ENCODE data around the gene NRXN3.

NRXN3 gene

GRCh38 chr14:78664841-78665240 lies 494.7 kb downstream of the NRXN3 start:
- no peaks in the 10 kb centered on the region for H3K27me3 ChIP-seq (ENCODE audit: control insufficient read depth in 1 of 2, insufficient read depth in 2 of 2, low read length in 2 of 2)
- H3K9ac ChIP-seq (ENCODE audit: low read length), result no peak overlapping the region
- no peaks in the 10 kb centered on the region for H3K4me1 ChIP-seq (ENCODE audit: insufficient read depth, low read length)
- H3K9me3 ChIP-seq (ENCODE audit: low read length), result no peaks in the 10 kb centered on the region
- no peaks in the 10 kb centered on the region for H3K36me3 ChIP-seq (ENCODE audit: insufficient read depth, low read length)
- no peak overlapping the region for H3K4me3 ChIP-seq (ENCODE audit: low read depth in 1 of 2, low read length in 2 of 2)
- H3K27ac ChIP-seq (ENCODE audit: low read depth, low read length), result no peak overlapping the region

GRCh38 chr14:78666336-78667056 lies 496.3 kb downstream of the NRXN3 start:
- Histone ChIP-seq H3K27ac (ENCODE audit: low read depth, low read length) (no peak overlapping the region), H3K9ac (ENCODE audit: low read length) (no peak overlapping the region), H3K9me3 (ENCODE audit: low read length) (no peaks in the 10 kb centered on the region), H3K4me3 (ENCODE audit: low read depth in 1 of 2, low read length in 2 of 2) (no peak overlapping the region), H3K36me3 (ENCODE audit: insufficient read depth, low read length) (no peaks in the 10 kb centered on the region), H3K27me3 (ENCODE audit: control insufficient read depth in 1 of 2, insufficient read depth in 2 of 2, low read length in 2 of 2) (no peaks in the 10 kb centered on the region), H3K4me1 (ENCODE audit: insufficient read depth, low read length) (no peaks in the 10 kb centered on the region)

GRCh38 chr14:78667141-78667540 lies 497.0 kb downstream of the NRXN3 start:
- Histone ChIP-seq H3K4me3 (ENCODE audit: low read depth in 1 of 2, low read length in 2 of 2) (no peak overlapping the region), H3K36me3 (ENCODE audit: insufficient read depth, low read length) (no peaks in the 10 kb centered on the region), H3K9me3 (ENCODE audit: low read length) (no peaks in the 10 kb centered on the region), H3K4me1 (ENCODE audit: insufficient read depth, low read length) (no peaks in the 10 kb centered on the region), H3K9ac (ENCODE audit: low read length) (no peak overlapping the region), H3K27ac (ENCODE audit: low read depth, low read length) (no peak overlapping the region), H3K27me3 (ENCODE audit: control insufficient read depth in 1 of 2, insufficient read depth in 2 of 2, low read length in 2 of 2) (no peaks in the 10 kb centered on the region)

GRCh38 chr14:78673845-78674244 lies 503.7 kb downstream of the NRXN3 start:
- Histone ChIP-seq H3K27me3 (ENCODE audit: control insufficient read depth in 1 of 2, insufficient read depth in 2 of 2, low read length in 2 of 2) (no peaks in the 10 kb centered on the region), H3K4me1 (ENCODE audit: insufficient read depth, low read length) (no peaks in the 10 kb centered on the region), H3K27ac (ENCODE audit: low read depth, low read length) (no peak overlapping the region), H3K9ac (ENCODE audit: low read length) (no peak overlapping the region), H3K4me3 (ENCODE audit: low read depth in 1 of 2, low read length in 2 of 2) (no peak overlapping the region), H3K9me3 (ENCODE audit: low read length) (no peaks in the 10 kb centered on the region), H3K36me3 (ENCODE audit: insufficient read depth, low read length) (no peaks in the 10 kb centered on the region)

GRCh38 chr14:78674820-78675219 lies 504.6 kb downstream of the NRXN3 start:
- no peaks in the 10 kb centered on the region for H3K36me3 ChIP-seq (ENCODE audit: insufficient read depth, low read length)
- no peak overlapping the region for H3K27ac ChIP-seq (ENCODE audit: low read depth, low read length)
- no peaks in the 10 kb centered on the region for H3K9me3 ChIP-seq (ENCODE audit: low read length)
- no peaks in the 10 kb centered on the region for H3K4me1 ChIP-seq (ENCODE audit: insufficient read depth, low read length)
- H3K9ac ChIP-seq (ENCODE audit: low read length), result no peak overlapping the region
- no peaks in the 10 kb centered on the region for H3K27me3 ChIP-seq (ENCODE audit: control insufficient read depth in 1 of 2, insufficient read depth in 2 of 2, low read length in 2 of 2)
- no peak overlapping the region for H3K4me3 ChIP-seq (ENCODE audit: low read depth in 1 of 2, low read length in 2 of 2)

GRCh38 chr14:78683206-78683605 lies 513.0 kb downstream of the NRXN3 start:
- Histone ChIP-seq H3K27ac (ENCODE audit: low read depth, low read length) (no peak overlapping the region), H3K9ac (ENCODE audit: low read length) (no peak overlapping the region), H3K36me3 (ENCODE audit: insufficient read depth, low read length) (no peaks in the 10 kb centered on the region), H3K4me1 (ENCODE audit: insufficient read depth, low read length) (no peaks in the 10 kb centered on the region), H3K27me3 (ENCODE audit: control insufficient read depth in 1 of 2, insufficient read depth in 2 of 2, low read length in 2 of 2) (no peaks in the 10 kb centered on the region), H3K9me3 (ENCODE audit: low read length) (no peaks in the 10 kb centered on the region), H3K4me3 (ENCODE audit: low read depth in 1 of 2, low read length in 2 of 2) (no peak overlapping the region)

GRCh38 chr14:78683981-78684380 lies 513.8 kb downstream of the NRXN3 start:
- Histone ChIP-seq H3K36me3 (ENCODE audit: insufficient read depth, low read length) (no peaks in the 10 kb centered on the region), H3K4me3 (ENCODE audit: low read depth in 1 of 2, low read length in 2 of 2) (no peak overlapping the region), H3K4me1 (ENCODE audit: insufficient read depth, low read length) (no peaks in the 10 kb centered on the region), H3K27ac (ENCODE audit: low read depth, low read length) (no peak overlapping the region), H3K9me3 (ENCODE audit: low read length) (no peaks in the 10 kb centered on the region), H3K9ac (ENCODE audit: low read length) (no peak overlapping the region), H3K27me3 (ENCODE audit: control insufficient read depth in 1 of 2, insufficient read depth in 2 of 2, low read length in 2 of 2) (no peaks in the 10 kb centered on the region)

GRCh38 chr14:78688503-78688902 lies 518.3 kb downstream of the NRXN3 start:
- Histone ChIP-seq H3K4me1 (ENCODE audit: insufficient read depth, low read length) (no peaks in the 10 kb centered on the region), H3K27me3 (ENCODE audit: control insufficient read depth in 1 of 2, insufficient read depth in 2 of 2, low read length in 2 of 2) (no peaks in the 10 kb centered on the region), H3K27ac (ENCODE audit: low read depth, low read length) (no peak overlapping the region), H3K4me3 (ENCODE audit: low read depth in 1 of 2, low read length in 2 of 2) (no peak overlapping the region), H3K9me3 (ENCODE audit: low read length) (no peaks in the 10 kb centered on the region), H3K9ac (ENCODE audit: low read length) (no peak overlapping the region), H3K36me3 (ENCODE audit: insufficient read depth, low read length) (no peaks in the 10 kb centered on the region)

- Histone ChIP-seq H3K4me3 (ENCODE audit: low read depth in 1 of 2, low read length in 2 of 2) (no peak overlapping the region), H3K27me3 (ENCODE audit: control insufficient read depth in 1 of 2, insufficient read depth in 2 of 2, low read length in 2 of 2) (no peaks in the 10 kb centered on the region), H3K27ac (ENCODE audit: low read depth, low read length) (no peak overlapping the region), H3K9ac (ENCODE audit: low read length) (no peak overlapping the region), H3K4me1 (ENCODE audit: insufficient read depth, low read length) (no peaks in the 10 kb centered on the region), H3K9me3 (ENCODE audit: low read length) (no peaks in the 10 kb centered on the region), H3K36me3 (ENCODE audit: insufficient read depth, low read length) (no peaks in the 10 kb centered on the region)
These were observed 520.7 kb downstream of the NRXN3 start for GRCh38 chr14:78690836-78691235.

- Histone ChIP-seq H3K27ac (ENCODE audit: low read depth, low read length) (no peak overlapping the region), H3K4me1 (ENCODE audit: insufficient read depth, low read length) (no peaks in the 10 kb centered on the region)
These were observed 527.2 kb downstream of the NRXN3 start for GRCh38 chr14:78697341-78697740.

GRCh38 chr14:78698991-78699390 lies 528.8 kb downstream of the NRXN3 start:
- H3K36me3 ChIP-seq (ENCODE audit: insufficient read depth, low read length), result no peaks in the 10 kb centered on the region
- no peaks in the 10 kb centered on the region for H3K4me1 ChIP-seq (ENCODE audit: insufficient read depth, low read length)
- H3K9ac ChIP-seq (ENCODE audit: low read length), result no peak overlapping the region
- H3K4me3 ChIP-seq (ENCODE audit: low read depth in 1 of 2, low read length in 2 of 2), result no peak overlapping the region
- H3K27me3 ChIP-seq (ENCODE audit: control insufficient read depth in 1 of 2, insufficient read depth in 2 of 2, low read length in 2 of 2), result no peaks in the 10 kb centered on the region
- H3K27ac ChIP-seq (ENCODE audit: low read depth, low read length), result no peak overlapping the region
- H3K9me3 ChIP-seq (ENCODE audit: low read length), result no peaks in the 10 kb centered on the region

More at GRCh38 chr14:78697341-78697740, 527.2 kb downstream of the NRXN3 start:
- Histone ChIP-seq H3K4me3 (ENCODE audit: low read depth in 1 of 2, low read length in 2 of 2) (no peak overlapping the region), H3K9me3 (ENCODE audit: low read length) (no peaks in the 10 kb centered on the region), H3K9ac (ENCODE audit: low read length) (no peak overlapping the region), H3K36me3 (ENCODE audit: insufficient read depth, low read length) (no peaks in the 10 kb centered on the region), H3K27me3 (ENCODE audit: control insufficient read depth in 1 of 2, insufficient read depth in 2 of 2, low read length in 2 of 2) (no peaks in the 10 kb centered on the region)

GRCh38 chr14:78700236-78700635 lies 530.1 kb downstream of the NRXN3 start:
- Histone ChIP-seq H3K4me1 (ENCODE audit: insufficient read depth, low read length) (no peaks in the 10 kb centered on the region), H3K9ac (ENCODE audit: low read length) (no peak overlapping the region), H3K36me3 (ENCODE audit: insufficient read depth, low read length) (no peaks in the 10 kb centered on the region), H3K4me3 (ENCODE audit: low read depth in 1 of 2, low read length in 2 of 2) (no peak overlapping the region), H3K27ac (ENCODE audit: low read depth, low read length) (no peak overlapping the region), H3K9me3 (ENCODE audit: low read length) (no peaks in the 10 kb centered on the region), H3K27me3 (ENCODE audit: control insufficient read depth in 1 of 2, insufficient read depth in 2 of 2, low read length in 2 of 2) (no peaks in the 10 kb centered on the region)

Measured in muscle layer of colon (tissue), 2 donors.